ENCODE measurements around the gene MITF.

Gene MITF

DNA sequence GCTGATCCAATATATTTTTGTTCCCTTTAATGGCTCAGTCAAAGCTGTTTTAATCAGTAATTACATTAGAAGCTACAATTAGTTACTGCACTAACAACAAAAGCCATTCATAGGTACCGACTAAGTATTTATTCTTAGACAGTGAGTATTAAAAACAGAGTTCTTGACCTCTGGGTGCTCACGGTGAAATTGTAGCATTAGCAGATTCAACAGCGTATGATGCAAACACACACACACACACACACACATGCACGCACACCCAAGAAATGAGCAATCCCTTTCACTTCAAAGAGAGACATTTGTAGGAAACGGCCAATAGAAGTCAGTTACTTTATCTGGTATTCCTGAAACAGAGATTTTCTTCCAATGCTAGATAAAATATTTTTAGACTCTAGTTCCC lies 27.0 kb upstream of the MITF start:
- Histone ChIP-seq H3K27me3 (no peaks in the 10 kb centered on the region), H3K36me3 (no peaks in the 10 kb centered on the region), H3K4me1 (peaks cover 5% of the 10 kb centered on the region; the same call in 1 of the 2 replicates), H3K9me3 (no peaks in the 10 kb centered on the region), H3K4me3 (ENCODE audit: low read depth, low read length) (no peak overlapping the region)
- no peak for DNase-seq
- no peak for TF ChIP-seq CTCF (IDR thresholded peaks at IDR 0.05; ENCODE audit: low read depth, low read length)

- Histone ChIP-seq H3K36me3 (no peaks in the 10 kb centered on the region), H3K4me1 (peaks cover 5% of the 10 kb centered on the region; the same call in 1 of the 2 replicates), H3K27me3 (no peaks in the 10 kb centered on the region), H3K9me3 (no peaks in the 10 kb centered on the region), H3K4me3 (ENCODE audit: low read depth, low read length) (no peak overlapping the region)
- DNase-seq: no peak
- no peak for TF ChIP-seq CTCF (IDR thresholded peaks at IDR 0.05; ENCODE audit: low read depth, low read length)
Measured at GRCh38 chr3:69712933-69713332, 26.3 kb upstream of the MITF start.

GRCh38 chr3:69715204-69715603 lies 24.1 kb upstream of the MITF start:
- H3K36me3 ChIP-seq: no peaks in the 10 kb centered on the region
- H3K4me1 ChIP-seq: peaks cover 5% of the 10 kb centered on the region; the same call in 1 of the 2 replicates
- DNase-seq: no peak
- no peaks in the 10 kb centered on the region for H3K27me3 ChIP-seq
- no peak overlapping the region for H3K4me3 ChIP-seq (ENCODE audit: low read depth, low read length)
- H3K9me3 ChIP-seq: no peaks in the 10 kb centered on the region
- no peak for TF ChIP-seq CTCF (IDR thresholded peaks at IDR 0.05; ENCODE audit: low read depth, low read length)

DNA sequence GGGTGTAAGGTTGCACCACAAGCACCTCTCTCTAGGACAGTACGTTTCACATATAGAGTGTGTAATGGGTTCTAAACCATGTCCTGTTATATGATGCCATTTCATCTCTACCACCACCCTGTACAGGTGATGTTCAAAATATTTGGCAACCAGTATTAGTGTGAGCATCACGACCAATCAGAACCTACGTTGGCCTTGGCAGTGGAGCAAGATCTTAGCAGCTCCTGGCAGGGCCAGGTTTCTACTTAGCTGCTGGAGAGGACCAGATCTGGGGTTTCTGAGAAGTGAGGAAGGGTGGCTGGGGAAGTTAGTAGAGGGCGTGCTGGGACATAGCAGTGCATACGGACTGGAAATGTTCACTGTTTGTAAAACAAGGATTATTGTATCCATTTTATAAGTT lies 23.1 kb upstream of the MITF start:
- no peaks in the 10 kb centered on the region for H3K9me3 ChIP-seq
- DNase-seq: no peak
- no peaks in the 10 kb centered on the region for H3K27me3 ChIP-seq
- no peak for TF ChIP-seq CTCF (IDR thresholded peaks at IDR 0.05; ENCODE audit: low read depth, low read length)
- no peaks in the 10 kb centered on the region for H3K36me3 ChIP-seq
- no peak overlapping the region for H3K4me3 ChIP-seq (ENCODE audit: low read depth, low read length)
- peaks cover 5% of the 10 kb centered on the region; the same call in 1 of the 2 replicates for H3K4me1 ChIP-seq

- no peaks in the 10 kb centered on the region for H3K36me3 ChIP-seq
- H3K27me3 ChIP-seq: no peaks in the 10 kb centered on the region
- H3K4me3 ChIP-seq (ENCODE audit: low read depth, low read length): no peak overlapping the region
- TF ChIP-seq CTCF (IDR thresholded peaks at IDR 0.05; ENCODE audit: low read depth, low read length): 0 out of 2 replicates have a peak, but pooled peaks have one; percentile 16
- no peaks in the 10 kb centered on the region for H3K9me3 ChIP-seq
- no peak for DNase-seq
- H3K4me1 ChIP-seq: no peaks in the 10 kb centered on the region
Measured at GRCh38 chr3:69718866-69719586, 20.2 kb upstream of the MITF start.

- no peaks in the 10 kb centered on the region for H3K27me3 ChIP-seq
- no peaks in the 10 kb centered on the region for H3K9me3 ChIP-seq
- H3K4me1 ChIP-seq: no peaks in the 10 kb centered on the region
- DNase-seq: no peak
- TF ChIP-seq CTCF (IDR thresholded peaks at IDR 0.05; ENCODE audit: low read depth, low read length): no peak
- H3K4me3 ChIP-seq (ENCODE audit: low read depth, low read length): no peak overlapping the region
- no peaks in the 10 kb centered on the region for H3K36me3 ChIP-seq
Measured at GRCh38 chr3:69719587-69720122, 19.6 kb upstream of the MITF start.

All from BE2C (cell line).